CD4-positive, alpha-beta T cell treated with Interleukin-17A for 4 hours (primary cell): ENCODE data around the gene HOXA9.

Experiments
- DNase-seq: peaks from one replicate; pipeline ENCODE4 v3.0.0-alpha.2; 2020; ENCODE audit warnings: mixed read lengths

The HOXA9 gene

GRCh38 chr7:27175626-27176523 is 10.5 kb upstream of the HOXA9 start:
- DNase-seq: no peak

GRCh38 chr7:27174874-27175625 is 9.7 kb upstream of the HOXA9 start:
- no peak for DNase-seq

GRCh38 chr7:27173956-27174873 is 8.9 kb upstream of the HOXA9 start, which contains the start of gene HOXA10:
Gene HOXA10 (minus strand): TSS chr7:27174320. CDS start chr7:27174306, 14 bp downstream.
- DNase-seq: no peak

GRCh38 chr7:27173511-27173955 is 8.2 kb upstream of the HOXA9 start:
- DNase-seq: peak; percentile 50

GRCh38 chr7:27172823-27173510 is 7.6 kb upstream of the HOXA9 start:
- peak; percentile 20 for DNase-seq

GRCh38 chr7:27172315-27172774 is 7.0 kb upstream of the HOXA9 start:
- peak; percentile 4 for DNase-seq

GRCh38 chr7:27171637-27172314 is 6.4 kb upstream of the HOXA9 start:
- DNase-seq: peak; percentile 16

GRCh38 chr7:27171325-27171636 is 5.9 kb upstream of the HOXA9 start:
- DNase-seq: peak; percentile 3

- no peak for DNase-seq
Measured at GRCh38 chr7:27170426-27171324, 5.3 kb upstream of the HOXA9 start.

- DNase-seq: no peak
Measured at GRCh38 chr7:27169658-27170425, 4.5 kb upstream of the HOXA9 start.

- peak; percentile 53 for DNase-seq
Measured at GRCh38 chr7:27168265-27168947, 3.1 kb upstream of the HOXA9 start.

GRCh38 chr7:27167916-27168264 is 2.6 kb upstream of the HOXA9 start:
- no peak for DNase-seq

GRCh38 chr7:27166531-27167505 is 1.5 kb upstream of the HOXA9 start:
- DNase-seq: no peak

- DNase-seq: no peak
Measured at GRCh38 chr7:27165996-27166530, 726 bp upstream of the HOXA9 start.

- no peak for DNase-seq
Measured at GRCh38 chr7:27164367-27165088, 809 bp downstream of the HOXA9 start.

- no peak for DNase-seq
Measured at GRCh38 chr7:27164045-27164366, 1.3 kb downstream of the HOXA9 start.
